ENCODE data around the gene KLHL15. TPM values are rescaled to one million over a fixed set of nuclear protein-coding genes. Genes with fewer than 3 reads are reported as not detected.

Gene KLHL15
- total and polyA plus RNA-seq, 2 of the 4 experiments (the other 2 are of a cell fraction) = 2.4 to 7.5 TPM

DNA sequence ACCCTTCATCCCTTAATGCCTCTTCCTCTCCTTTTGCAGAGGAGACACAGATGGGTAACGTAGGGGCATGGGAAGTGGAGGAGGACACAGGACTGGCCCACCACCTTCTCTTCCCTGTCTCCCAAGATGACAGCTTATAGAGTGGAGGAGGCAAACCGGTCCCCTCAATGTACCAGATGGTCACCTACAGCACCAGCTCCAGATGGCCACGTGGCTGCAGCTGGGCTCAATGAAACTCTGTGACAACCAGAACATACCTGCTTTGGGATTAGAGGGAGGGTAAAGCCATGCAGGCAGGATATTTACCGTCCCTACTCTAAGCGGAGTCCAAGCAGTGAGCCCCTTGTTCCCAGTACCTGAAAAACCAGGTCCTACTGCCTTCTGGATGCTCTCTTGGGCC, 7.5 kb upstream of the KLHL15 start:
- no peak for ATAC-seq (ENCODE audit: low read depth)
- Histone ChIP-seq H3K4ac (ENCODE audit: low read depth, low read length) (no peak overlapping the region), H3K79me1 (ENCODE audit: low read depth in 1 of 2, low read length in 2 of 2) (no peaks in the 10 kb centered on the region), H3K9me1 (ENCODE audit: insufficient read depth, low read length) (no peaks in the 10 kb centered on the region), H2BK20ac (ENCODE audit: low read depth, low read length) (no peak overlapping the region), H2AK9ac (replicated peaks; ENCODE audit: low read depth, low read length, poor library complexity) (no peak overlapping the region), H3K36me3 (ENCODE audit: control insufficient read depth, insufficient read depth, low read length) (no peaks in the 10 kb centered on the region), H4K8ac (ENCODE audit: low read depth in 2 of 2, low read length in 2 of 2) (no peak overlapping the region), H4K20me1 (ENCODE audit: insufficient read depth, low read length) (no peaks in the 10 kb centered on the region), H3K18ac (ENCODE audit: low read depth, low read length) (no peak overlapping the region), H3K4me3 (ENCODE audit: insufficient read depth, low read depth, low read length) (no peak overlapping the region), H4K91ac (ENCODE audit: insufficient read depth, low read depth, low read length) (no peak overlapping the region), H3K9ac (ENCODE audit: low read depth, low read length) (no peak overlapping the region), H2BK5ac (ENCODE audit: low read depth, low read length, poor library complexity, severe bottlenecking) (no peak overlapping the region), H2BK120ac (ENCODE audit: low read depth, low read length) (no peak overlapping the region), H2BK15ac (ENCODE audit: low read depth, low read length) (no peak overlapping the region), H3K56ac (ENCODE audit: extremely low read depth, insufficient read depth, low read length) (no peak overlapping the region), H3K27me3 (ENCODE audit: control insufficient read depth, insufficient read depth, low read length) (peaks cover 9% of the 10 kb centered on the region), H3K9me3 (ENCODE audit: control insufficient read depth, insufficient read depth, low read length) (no peaks in the 10 kb centered on the region), H3K23ac (ENCODE audit: low read depth, low read length) (no peak overlapping the region), H2AFZ (replicated peaks; ENCODE audit: low read length, poor library complexity) (no peak overlapping the region), H2AK5ac (ENCODE audit: low read depth, low read length) (no peak overlapping the region), H3K4me2 (ENCODE audit: low read depth, low read length) (no peak overlapping the region), H3K14ac (replicated peaks; ENCODE audit: low read depth, low read length) (no peak overlapping the region), H4K5ac (ENCODE audit: low read depth, low read length) (no peak overlapping the region), H3K27ac (ENCODE audit: insufficient read depth, low read length) (no peak overlapping the region), H3K4me1 (ENCODE audit: control insufficient read depth, insufficient read depth, low read length) (no peaks in the 10 kb centered on the region)
- TF ChIP-seq, protein P1, sequence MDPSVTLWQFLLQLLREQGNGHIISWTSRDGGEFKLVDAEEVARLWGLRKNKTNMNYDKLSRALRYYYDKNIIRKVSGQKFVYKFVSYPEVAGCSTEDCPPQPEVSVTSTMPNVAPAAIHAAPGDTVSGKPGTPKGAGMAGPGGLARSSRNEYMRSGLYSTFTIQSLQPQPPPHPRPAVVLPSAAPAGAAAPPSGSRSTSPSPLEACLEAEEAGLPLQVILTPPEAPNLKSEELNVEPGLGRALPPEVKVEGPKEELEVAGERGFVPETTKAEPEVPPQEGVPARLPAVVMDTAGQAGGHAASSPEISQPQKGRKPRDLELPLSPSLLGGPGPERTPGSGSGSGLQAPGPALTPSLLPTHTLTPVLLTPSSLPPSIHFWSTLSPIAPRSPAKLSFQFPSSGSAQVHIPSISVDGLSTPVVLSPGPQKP (IDR thresholded peaks at IDR 0.05; ENCODE audit: borderline replicate concordance, low read depth, low read length) = no peak
- TF ChIP-seq, protein P2, sequence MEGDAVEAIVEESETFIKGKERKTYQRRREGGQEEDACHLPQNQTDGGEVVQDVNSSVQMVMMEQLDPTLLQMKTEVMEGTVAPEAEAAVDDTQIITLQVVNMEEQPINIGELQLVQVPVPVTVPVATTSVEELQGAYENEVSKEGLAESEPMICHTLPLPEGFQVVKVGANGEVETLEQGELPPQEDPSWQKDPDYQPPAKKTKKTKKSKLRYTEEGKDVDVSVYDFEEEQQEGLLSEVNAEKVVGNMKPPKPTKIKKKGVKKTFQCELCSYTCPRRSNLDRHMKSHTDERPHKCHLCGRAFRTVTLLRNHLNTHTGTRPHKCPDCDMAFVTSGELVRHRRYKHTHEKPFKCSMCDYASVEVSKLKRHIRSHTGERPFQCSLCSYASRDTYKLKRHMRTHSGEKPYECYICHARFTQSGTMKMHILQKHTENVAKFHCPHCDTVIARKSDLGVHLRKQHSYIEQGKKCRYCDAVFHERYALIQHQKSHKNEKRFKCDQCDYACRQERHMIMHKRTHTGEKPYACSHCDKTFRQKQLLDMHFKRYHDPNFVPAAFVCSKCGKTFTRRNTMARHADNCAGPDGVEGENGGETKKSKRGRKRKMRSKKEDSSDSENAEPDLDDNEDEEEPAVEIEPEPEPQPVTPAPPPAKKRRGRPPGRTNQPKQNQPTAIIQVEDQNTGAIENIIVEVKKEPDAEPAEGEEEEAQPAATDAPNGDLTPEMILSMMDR (conservative IDR thresholded peaks at IDR 0.05; ENCODE audit: low read depth, low read length) = no peak
- TF ChIP-seq MAFK (IDR thresholded peaks at IDR 0.05; ENCODE audit: low read depth, low read length) (no peak), NFE2L2 (IDR thresholded peaks at IDR 0.05; ENCODE audit: low read depth, low read length) (no peak), CHD1 (IDR thresholded peaks at IDR 0.05; ENCODE audit: low read depth, low read length) (no peak), FOS (IDR thresholded peaks at IDR 0.05; ENCODE audit: low read depth, low read length) (no peak), RCOR1 (IDR thresholded peaks at IDR 0.05; ENCODE audit: insufficient replicate concordance, low read length) (no peak), BHLHE40 (IDR thresholded peaks at IDR 0.05; ENCODE audit: low read depth, low read length) (no peak), MXI1 (IDR thresholded peaks at IDR 0.05; ENCODE audit: borderline replicate concordance, low read depth, low read length) (no peak), CEBPB (IDR thresholded peaks at IDR 0.05; ENCODE audit: low read depth, low read length) (no peak), RAD21 (IDR thresholded peaks at IDR 0.05; ENCODE audit: low read length) (no peak), MAZ (IDR thresholded peaks at IDR 0.05; ENCODE audit: borderline replicate concordance, low read depth, low read length) (no peak), RFX5 (IDR thresholded peaks at IDR 0.05; ENCODE audit: low read depth, low read length) (no peak), POLR2A (IDR thresholded peaks at IDR 0.05; ENCODE audit: low read depth, low read length) (no peak), SMC3 (IDR thresholded peaks at IDR 0.05; ENCODE audit: low read depth, low read length) (no peak)
- TF ChIP-seq, protein P3, sequence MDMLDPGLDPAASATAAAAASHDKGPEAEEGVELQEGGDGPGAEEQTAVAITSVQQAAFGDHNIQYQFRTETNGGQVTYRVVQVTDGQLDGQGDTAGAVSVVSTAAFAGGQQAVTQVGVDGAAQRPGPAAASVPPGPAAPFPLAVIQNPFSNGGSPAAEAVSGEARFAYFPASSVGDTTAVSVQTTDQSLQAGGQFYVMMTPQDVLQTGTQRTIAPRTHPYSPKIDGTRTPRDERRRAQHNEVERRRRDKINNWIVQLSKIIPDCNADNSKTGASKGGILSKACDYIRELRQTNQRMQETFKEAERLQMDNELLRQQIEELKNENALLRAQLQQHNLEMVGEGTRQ (IDR thresholded peaks at IDR 0.05; ENCODE audit: low read depth, low read length) = no peak
- dilution Hi-C loops (cut with HindIII; ENCODE audit: low sequenced_read_pairs, unreplicated experiment) (no loop called here), in situ Hi-C loops (cut with MboI; ENCODE audit: low sequenced_read_pairs) (no loop called here), intact Hi-C loops (cut with micrococcal nuclease) (no loop called here)
- DNase-seq = no peak
- no CpG with 5 or more reads among the region's 5 CpGs for WGBS, 2 experiments (ENCODE audit: extremely low coverage in 2 of 2, insufficient read length in 1 of 2)
- CTCF ChIA-PET = no interaction called here
- POLR2A ChIA-PET (ENCODE audit: unreplicated experiment) = no interaction called here
- no TSS peak for BruUV-seq (replicated peaks)
